Measurements from ENCODE around the gene PIK3C2G. TPM values are rescaled to one million over a fixed set of nuclear protein-coding genes. Genes with fewer than 3 reads are reported as not detected.

The PIK3C2G gene
- total and polyA plus RNA-seq, 2 of the 13 experiments (the other 11 are each of a cell fraction or from before 2014, with no cell fraction given): not detected

GRCh38 chr12:18595412-18595811, 334.1 kb downstream of the PIK3C2G start:
- H3K27me3 ChIP-seq (ENCODE audit: control insufficient read depth in 1 of 2, insufficient read depth in 2 of 2, low read length in 2 of 2): no peaks in the 10 kb centered on the region
- in situ Hi-C loops (cut with HindIII; ENCODE audit: extremely low pct_ligation_motif_present, low pct_unique_long_range_greater_than_20kb): no loop called here
- no peaks in the 10 kb centered on the region for H3K4me1 ChIP-seq (ENCODE audit: insufficient read depth, low read length)
- POLR2A ChIA-PET: no interaction called here
- intact Hi-C loops (cut with micrococcal nuclease; ENCODE audit: unreplicated experiment): no loop called here
- no peaks in the 10 kb centered on the region for H4K20me1 ChIP-seq (ENCODE audit: insufficient read depth, low read length)
- FAIRE-seq (no peak), ATAC-seq (no peak), DNase-seq (ENCODE audit: low spot score) (no peak)
- H3K36me3 ChIP-seq (replicated peaks in 1 of 2; ENCODE audit: control insufficient read depth in 1 of 2, insufficient read depth in 2 of 2, low read length in 2 of 2): no peaks in the 10 kb centered on the region
- no peaks in the 10 kb centered on the region for H3K9me3 ChIP-seq (ENCODE audit: low read length)
- CTCF ChIA-PET (ENCODE audit: low intra/inter-chr PET ratio, low total read pairs): no interaction called here
- no peaks in the 10 kb centered on the region for H3K79me2 ChIP-seq (ENCODE audit: insufficient read depth, low read length)
- H2AFZ ChIP-seq (ENCODE audit: low read length): no peak overlapping the region
- TF ChIP-seq ADNP (CRISPR knock-in tag; IDR thresholded peaks at IDR 0.05) (no peak), ZNF33B (CRISPR knock-in tag; IDR thresholded peaks at IDR 0.05) (no peak), ZFP91 (CRISPR knock-in tag; IDR thresholded peaks at IDR 0.05; ENCODE audit: borderline replicate concordance) (no peak), ZNF740 (CRISPR knock-in tag; IDR thresholded peaks at IDR 0.05) (no peak), ZNF644 (CRISPR knock-in tag; IDR thresholded peaks at IDR 0.05; ENCODE audit: low read depth) (no peak), ZBTB33 (CRISPR knock-in tag; IDR thresholded peaks at IDR 0.05) (no peak), E2F2 (CRISPR knock-in tag; IDR thresholded peaks at IDR 0.05; ENCODE audit: borderline replicate concordance) (no peak)
- H3K27ac ChIP-seq (ENCODE audit: extremely low read length, insufficient read depth, low read length): no peak overlapping the region
- no peak overlapping the region for H3K9ac ChIP-seq (ENCODE audit: insufficient read depth, low read depth, low read length)
- BruUV-seq (replicated peaks): no TSS peak
- H3K4me2 ChIP-seq (ENCODE audit: low read depth, low read length): no peak overlapping the region
- H3K4me3 ChIP-seq (replicated peaks in 1 of 3; ENCODE audit: insufficient read depth in 1 of 3, low read depth in 2 of 3, low read length in 3 of 3): no peak overlapping the region
